CD4-positive, alpha-beta T cell treated with Interleukin-17A for 1 hour (primary cell): ENCODE measurements around the gene CD22.
"Not testable (repeated sequence)": the region's sequence is repeated elsewhere in the genome, so short reads cannot be mapped to it uniquely, and the experiment has no call there.

Experiments
- DNase-seq: peaks from one replicate; pipeline ENCODE4 v3.0.0-alpha.2; 2020

CD22 gene

GRCh38 chr19:35362261-35363000 is 33.4 kb downstream of the CD22 start:
- DNase-seq: no peak

- DNase-seq: no peak
Observed at GRCh38 chr19:35363001-35363590, 34.1 kb downstream of the CD22 start.

GRCh38 chr19:35363711-35364425 is 34.9 kb downstream of the CD22 start:
- no peak for DNase-seq

- DNase-seq: no peak
Observed at GRCh38 chr19:35365303-35365702, 36.3 kb downstream of the CD22 start.

GRCh38 chr19:35368378-35368777 is 39.4 kb downstream of the CD22 start:
- DNase-seq: no peak

- no peak for DNase-seq
Observed at GRCh38 chr19:35369522-35369921, 40.5 kb downstream of the CD22 start.

GRCh38 chr19:35370722-35371121 is 41.7 kb downstream of the CD22 start, which contains the start of gene GPR42:
Gene GPR42 (plus strand): TSS chr19:35371068. CDS start chr19:35371360, 292 bp downstream.
- DNase-seq: no peak

GRCh38 chr19:35373492-35373891 is 44.5 kb downstream of the CD22 start:
- DNase-seq: no peak

GRCh38 chr19:35374031-35374430 is 45.0 kb downstream of the CD22 start:
- not testable (repeated sequence) for DNase-seq

- DNase-seq: no peak
Observed at GRCh38 chr19:35375505-35376307, 46.7 kb downstream of the CD22 start.

GRCh38 chr19:35377656-35378055 is 48.7 kb downstream of the CD22 start:
- DNase-seq: no peak

- DNase-seq: no peak
Observed at GRCh38 chr19:35378356-35378755, 49.4 kb downstream of the CD22 start.

GRCh38 chr19:35379545-35379944 is 50.6 kb downstream of the CD22 start:
- not testable (repeated sequence) for DNase-seq

- DNase-seq: no peak
Observed at GRCh38 chr19:35379992-35380391, 51.0 kb downstream of the CD22 start.

- DNase-seq: no peak
Observed at GRCh38 chr19:35380450-35381124, 51.6 kb downstream of the CD22 start.

GRCh38 chr19:35381318-35381717 is 52.3 kb downstream of the CD22 start:
- no peak for DNase-seq

GRCh38 chr19:35381926-35382325 is 52.9 kb downstream of the CD22 start:
- DNase-seq: no peak

- no peak for DNase-seq
Observed at GRCh38 chr19:35383536-35383935, 54.5 kb downstream of the CD22 start.

GRCh38 chr19:35388277-35389054 is 59.5 kb downstream of the CD22 start:
- DNase-seq: no peak

GRCh38 chr19:35389192-35389861 is 60.3 kb downstream of the CD22 start:
- DNase-seq: no peak
